Ascending aorta (tissue), 2 donors: Measurements from ENCODE around the gene TFF3. TPM values are rescaled to one million over a fixed set of nuclear protein-coding genes. Genes with fewer than 3 reads are reported as not detected.

ENCODE experiments used
- DNase-seq, 2 donors: peaks; one replicate each; pipeline ENCODE4 v3.0.0-alpha.2; 2019; ENCODE audit warnings: low spot score in 2 of 2
- H3K27ac ChIP-seq, 2 donors: fragments of 200-600 bp; sonication (generic); one replicate each; pipeline ENCODE4 v1.5.1; 2016 to 2017; ENCODE audit warnings: mild to moderate bottlenecking in 1 of 2
- H3K27me3 ChIP-seq: fragments of 200-600 bp; sonication (generic); one replicate; pipeline ENCODE4 v1.5.1; 2017
- H3K36me3 ChIP-seq, 2 donors: fragments of 200-600 bp; sonication (generic); one replicate each; pipeline ENCODE4 v1.5.1; 2016
- H3K4me1 ChIP-seq, 2 donors: fragments of 200-600 bp; sonication (generic); one replicate each; pipeline ENCODE4 v1.5.1; 2016 to 2017; ENCODE audit warnings: mild to moderate bottlenecking in 1 of 2
- H3K4me3 ChIP-seq, 2 donors: fragments of 200-600 bp; sonication (generic); one replicate each; pipeline ENCODE4 v1.5.1; 2016 to 2017; ENCODE audit warnings: mild to moderate bottlenecking in 1 of 2
- H3K9me3 ChIP-seq, 2 donors: fragments of 200-600 bp; sonication (generic); one replicate each; pipeline ENCODE4 v1.5.1; 2016
- intact Hi-C: fragments of 100-400 bp; cut with DNase I; formaldehyde crosslinking; loops from one replicate; pipeline ENCODE4 v1.15.1; 2023
- total RNA-seq: library from RNA; depleted of rRNA; stranded (reverse); fragments of >200 nt; gene quantifications from one replicate; pipeline ENCODE4 v1.1.0, GENCODE V29; 2016
- TF ChIP-seq, protein P1 (sequence below), 3 experiments: fragments of 200-600 bp in 2 of 3; fragments of 450-650 bp in 1 of 3; sonication (generic) in 2 of 3; IDR thresholded peaks; one replicate each; pipeline ENCODE4 v1.5.1; 2016 to 2019; ENCODE audit warnings: antibody characterized with exemption in 3 of 3, mild to moderate bottlenecking in 1 of 3, moderate library complexity in 1 of 3

TFF3 gene
- total RNA-seq, 1 donor from 2014 or later: not detected

DNA sequence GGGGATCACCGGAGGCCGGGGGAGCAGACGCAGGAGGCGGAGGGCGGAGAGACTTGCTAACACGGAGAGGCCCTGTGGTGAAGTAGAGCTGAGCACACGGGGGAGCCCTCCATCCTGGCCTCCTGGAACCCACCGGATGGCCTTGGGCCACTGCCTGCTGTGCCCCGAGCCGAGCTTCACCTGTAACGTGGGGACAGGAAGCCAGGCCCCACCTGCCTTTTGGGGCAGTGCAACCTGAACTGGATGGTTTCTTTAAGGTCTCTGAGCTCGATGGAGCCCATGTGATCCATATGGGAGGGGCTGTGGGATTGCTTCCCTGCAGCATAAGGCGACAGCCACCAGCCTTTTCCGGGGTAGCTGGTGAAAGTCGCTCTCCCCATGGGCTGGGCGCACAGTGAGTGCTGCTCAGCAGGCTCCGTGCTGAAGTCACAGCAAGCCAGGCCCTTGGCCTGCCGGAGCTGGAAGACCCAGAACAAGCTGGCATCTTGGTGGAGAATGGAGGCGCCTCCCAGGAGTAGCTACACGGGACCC, 35.8 kb downstream of the TFF3 start:
- intact Hi-C loops: no loop called here
- no peak for DNase-seq
- H3K9me3 ChIP-seq: no peaks in the 10 kb centered on the region
- H3K27ac ChIP-seq: no peak overlapping the region
- no peaks in the 10 kb centered on the region for H3K27me3 ChIP-seq
- H3K36me3 ChIP-seq: no peaks in the 10 kb centered on the region
- H3K4me1 ChIP-seq: no peaks in the 10 kb centered on the region
- TF ChIP-seq, protein P1, sequence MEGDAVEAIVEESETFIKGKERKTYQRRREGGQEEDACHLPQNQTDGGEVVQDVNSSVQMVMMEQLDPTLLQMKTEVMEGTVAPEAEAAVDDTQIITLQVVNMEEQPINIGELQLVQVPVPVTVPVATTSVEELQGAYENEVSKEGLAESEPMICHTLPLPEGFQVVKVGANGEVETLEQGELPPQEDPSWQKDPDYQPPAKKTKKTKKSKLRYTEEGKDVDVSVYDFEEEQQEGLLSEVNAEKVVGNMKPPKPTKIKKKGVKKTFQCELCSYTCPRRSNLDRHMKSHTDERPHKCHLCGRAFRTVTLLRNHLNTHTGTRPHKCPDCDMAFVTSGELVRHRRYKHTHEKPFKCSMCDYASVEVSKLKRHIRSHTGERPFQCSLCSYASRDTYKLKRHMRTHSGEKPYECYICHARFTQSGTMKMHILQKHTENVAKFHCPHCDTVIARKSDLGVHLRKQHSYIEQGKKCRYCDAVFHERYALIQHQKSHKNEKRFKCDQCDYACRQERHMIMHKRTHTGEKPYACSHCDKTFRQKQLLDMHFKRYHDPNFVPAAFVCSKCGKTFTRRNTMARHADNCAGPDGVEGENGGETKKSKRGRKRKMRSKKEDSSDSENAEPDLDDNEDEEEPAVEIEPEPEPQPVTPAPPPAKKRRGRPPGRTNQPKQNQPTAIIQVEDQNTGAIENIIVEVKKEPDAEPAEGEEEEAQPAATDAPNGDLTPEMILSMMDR (IDR thresholded peaks at IDR 0.05): no peak
- no peak overlapping the region for H3K4me3 ChIP-seq

DNA sequence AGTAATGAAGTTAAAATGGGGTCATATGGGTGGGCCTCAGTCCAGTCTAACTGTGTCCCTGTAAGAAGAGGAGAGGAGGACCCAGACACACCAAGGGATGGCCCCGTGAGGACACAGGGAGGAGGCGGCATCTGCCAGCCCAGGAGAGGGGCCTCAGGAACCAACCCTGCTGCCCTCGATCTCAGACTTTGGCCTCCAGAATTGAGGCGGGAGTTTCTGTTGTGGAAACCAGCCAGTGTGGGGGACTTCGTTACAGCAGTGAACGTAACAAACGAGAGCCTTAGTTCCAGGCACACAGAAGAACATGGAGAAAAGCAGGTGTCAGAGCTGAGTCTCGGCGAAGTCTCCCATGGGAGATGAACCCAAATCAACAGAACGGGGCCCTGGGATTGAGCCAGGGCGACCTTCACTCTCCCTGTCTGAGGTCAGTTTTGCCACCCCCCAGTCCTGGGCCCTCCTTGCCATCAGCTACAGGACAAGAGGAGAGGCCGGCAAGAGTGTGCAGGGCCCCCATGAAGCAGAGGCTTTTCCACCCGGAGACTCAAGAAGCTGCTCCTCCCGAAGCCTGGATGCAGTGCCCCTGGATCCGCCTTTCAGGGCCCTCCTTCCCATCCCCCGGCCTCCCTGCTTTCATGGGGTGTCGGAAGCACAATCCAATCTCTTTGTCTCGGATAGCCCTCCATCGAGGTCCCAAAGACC, 36.6 kb downstream of the TFF3 start:
- Histone ChIP-seq H3K27ac (no peak overlapping the region), H3K4me1 (no peaks in the 10 kb centered on the region), H3K36me3 (no peaks in the 10 kb centered on the region), H3K4me3 (no peak overlapping the region), H3K27me3 (no peaks in the 10 kb centered on the region), H3K9me3 (no peaks in the 10 kb centered on the region)
- TF ChIP-seq, protein P1 (IDR thresholded peaks at IDR 0.05): no peak
- intact Hi-C loops: no loop called here
- DNase-seq: no peak

DNA sequence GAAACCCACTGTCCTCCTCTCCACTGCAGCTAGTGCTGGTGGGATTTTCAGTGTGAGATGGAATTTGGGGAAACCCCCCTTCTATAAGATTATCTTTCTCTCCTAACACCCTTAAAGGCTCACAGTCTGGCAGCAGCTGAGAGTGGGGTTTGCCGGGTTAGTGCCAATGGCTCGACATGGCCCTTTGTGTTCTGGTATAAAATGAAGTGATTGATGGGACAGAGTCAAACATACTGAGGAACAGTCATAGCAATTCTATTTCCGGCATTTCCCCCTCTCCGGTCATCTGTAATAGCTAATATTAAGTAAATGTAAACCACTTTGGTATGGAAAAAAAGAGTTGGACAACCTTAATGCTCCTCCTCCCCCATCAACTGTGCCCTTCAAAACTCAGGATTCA, 37.6 kb downstream of the TFF3 start:
- Histone ChIP-seq H3K36me3 (no peaks in the 10 kb centered on the region), H3K27ac (no peak overlapping the region), H3K27me3 (no peaks in the 10 kb centered on the region), H3K4me1 (no peaks in the 10 kb centered on the region), H3K4me3 (no peak overlapping the region), H3K9me3 (no peaks in the 10 kb centered on the region)
- no peak for DNase-seq
- TF ChIP-seq, protein P1 (IDR thresholded peaks at IDR 0.05): no peak
- intact Hi-C loops: no loop called here

DNA sequence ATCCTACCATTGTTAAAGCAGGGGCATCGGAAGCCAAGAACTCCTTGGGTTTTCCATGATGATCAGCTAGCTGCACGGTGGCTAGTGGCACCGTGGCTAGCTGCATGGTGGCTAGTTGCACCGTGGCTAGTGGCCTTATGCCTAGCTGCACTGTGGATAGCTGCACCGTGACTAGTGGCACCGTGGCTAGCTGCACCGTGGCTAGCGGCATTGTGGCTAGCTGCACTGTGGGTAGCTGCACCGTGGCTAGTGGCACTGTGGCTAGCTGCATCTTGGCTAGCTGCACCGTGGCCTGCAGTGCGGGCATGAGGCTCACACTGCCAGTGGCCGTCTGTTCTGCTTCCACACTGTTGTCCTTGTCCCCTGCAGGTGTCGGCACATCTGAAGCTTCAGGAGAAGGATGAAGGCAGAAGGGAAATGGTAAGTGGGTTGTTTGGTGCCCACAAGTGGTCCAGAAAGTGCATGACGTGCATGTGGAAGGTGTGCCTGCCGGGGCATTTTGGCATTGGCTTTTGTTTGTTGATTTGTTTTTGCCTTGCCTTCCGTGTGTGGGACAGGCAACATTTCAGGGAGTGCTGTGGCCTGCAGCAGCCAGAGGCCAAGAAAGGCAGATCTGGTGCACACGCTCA, 38.6 kb downstream of the TFF3 start:
- Histone ChIP-seq H3K27me3 (no peaks in the 10 kb centered on the region), H3K4me1 (no peaks in the 10 kb centered on the region), H3K36me3 (no peaks in the 10 kb centered on the region), H3K9me3 (no peaks in the 10 kb centered on the region), H3K4me3 (no peak overlapping the region), H3K27ac (no peak overlapping the region)
- intact Hi-C loops: no loop called here
- no peak for DNase-seq
- TF ChIP-seq, protein P1 (IDR thresholded peaks at IDR 0.05): no peak

DNA sequence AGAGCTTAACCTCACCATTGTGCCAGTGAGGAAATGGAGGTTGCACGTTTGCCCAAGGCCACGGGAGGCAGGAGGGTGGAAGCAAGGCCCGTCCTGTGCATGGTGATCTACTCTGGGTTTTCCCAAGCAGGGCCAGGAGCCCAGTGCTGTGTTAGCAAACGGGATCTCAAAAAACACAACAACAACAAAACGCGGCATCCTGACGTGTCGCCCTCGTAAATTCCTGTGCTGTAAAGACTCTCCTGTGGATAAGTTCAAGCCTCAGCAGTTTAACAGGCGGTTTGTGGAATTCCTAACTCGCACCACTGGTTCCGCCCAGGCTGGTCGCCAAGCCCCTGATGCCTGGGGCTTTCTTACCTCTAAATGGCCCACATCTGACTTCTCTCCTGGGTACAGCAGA, 39.1 kb downstream of the TFF3 start:
- DNase-seq: no peak

More for the DNA sequence above, 39.1 kb downstream of the TFF3 start:
- Histone ChIP-seq H3K4me3 (no peak overlapping the region), H3K36me3 (no peaks in the 10 kb centered on the region), H3K9me3 (no peaks in the 10 kb centered on the region), H3K4me1 (no peaks in the 10 kb centered on the region), H3K27ac (no peak overlapping the region), H3K27me3 (no peaks in the 10 kb centered on the region)
- intact Hi-C loops: no loop called here
- TF ChIP-seq, protein P1 (IDR thresholded peaks at IDR 0.05): no peak
